ENCODE measurements around the gene RPL26.

DNA sequence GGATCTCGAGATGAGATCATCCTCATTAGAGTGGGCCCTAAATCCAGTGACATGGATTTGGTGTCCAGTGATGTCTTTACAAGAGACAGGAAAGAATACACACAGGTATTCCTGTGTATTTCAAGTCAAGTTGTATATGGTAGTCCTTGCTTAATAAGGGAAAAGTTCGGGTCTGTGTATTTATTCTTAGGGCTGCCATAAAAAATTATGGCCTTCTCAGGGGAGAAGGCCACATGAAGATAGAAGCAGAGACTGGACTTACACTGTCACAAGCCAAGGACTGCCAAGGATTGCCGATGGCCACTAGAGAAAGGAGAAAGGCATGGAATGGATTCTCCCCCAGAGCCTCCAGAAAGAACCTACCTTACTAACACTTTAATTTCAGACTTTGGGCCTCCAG, 14.8 kb downstream of the RPL26 start:
- TF ChIP-seq, protein P1, sequence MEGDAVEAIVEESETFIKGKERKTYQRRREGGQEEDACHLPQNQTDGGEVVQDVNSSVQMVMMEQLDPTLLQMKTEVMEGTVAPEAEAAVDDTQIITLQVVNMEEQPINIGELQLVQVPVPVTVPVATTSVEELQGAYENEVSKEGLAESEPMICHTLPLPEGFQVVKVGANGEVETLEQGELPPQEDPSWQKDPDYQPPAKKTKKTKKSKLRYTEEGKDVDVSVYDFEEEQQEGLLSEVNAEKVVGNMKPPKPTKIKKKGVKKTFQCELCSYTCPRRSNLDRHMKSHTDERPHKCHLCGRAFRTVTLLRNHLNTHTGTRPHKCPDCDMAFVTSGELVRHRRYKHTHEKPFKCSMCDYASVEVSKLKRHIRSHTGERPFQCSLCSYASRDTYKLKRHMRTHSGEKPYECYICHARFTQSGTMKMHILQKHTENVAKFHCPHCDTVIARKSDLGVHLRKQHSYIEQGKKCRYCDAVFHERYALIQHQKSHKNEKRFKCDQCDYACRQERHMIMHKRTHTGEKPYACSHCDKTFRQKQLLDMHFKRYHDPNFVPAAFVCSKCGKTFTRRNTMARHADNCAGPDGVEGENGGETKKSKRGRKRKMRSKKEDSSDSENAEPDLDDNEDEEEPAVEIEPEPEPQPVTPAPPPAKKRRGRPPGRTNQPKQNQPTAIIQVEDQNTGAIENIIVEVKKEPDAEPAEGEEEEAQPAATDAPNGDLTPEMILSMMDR (IDR thresholded peaks at IDR 0.05; ENCODE audit: extremely low read depth in 1 of 2, insufficient read depth in 1 of 2, low read depth in 1 of 2, low read length in 2 of 2): no peak
- TF ChIP-seq POLR2A (IDR thresholded peaks at IDR 0.05; ENCODE audit: low read depth, low read length) (no peak), FOS (IDR thresholded peaks at IDR 0.05; ENCODE audit: borderline replicate concordance, insufficient read depth, low read length) (no peak)
- TF ChIP-seq, protein P2, sequence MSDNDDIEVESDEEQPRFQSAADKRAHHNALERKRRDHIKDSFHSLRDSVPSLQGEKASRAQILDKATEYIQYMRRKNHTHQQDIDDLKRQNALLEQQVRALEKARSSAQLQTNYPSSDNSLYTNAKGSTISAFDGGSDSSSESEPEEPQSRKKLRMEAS (IDR thresholded peaks at IDR 0.05; ENCODE audit: insufficient read depth, insufficient read length): no peak

All from endothelial cell of umbilical vein (primary cell).